ENCODE measurements around the gene HMCN1.

DNA sequence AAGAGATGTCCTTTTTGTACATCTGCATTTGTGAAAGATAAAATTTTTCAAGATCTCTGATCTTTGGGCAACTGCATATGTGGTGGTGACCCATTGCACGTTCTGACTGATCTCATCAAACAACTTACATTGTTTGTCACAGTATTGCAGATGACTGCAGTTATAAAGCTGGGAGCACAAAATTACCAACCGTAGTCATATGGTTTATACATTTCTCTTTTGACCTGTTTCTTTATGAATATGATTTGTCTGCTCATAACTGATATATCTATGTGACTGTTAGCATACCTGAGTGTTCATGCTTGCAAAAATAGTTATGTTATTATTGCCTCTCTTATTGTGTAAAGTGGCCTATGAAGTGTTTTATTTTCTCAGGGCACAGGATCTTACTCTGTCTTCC, 43.7 kb upstream of the HMCN1 start:
- TF ChIP-seq CTCF (conservative IDR thresholded peaks at IDR 0.05 in 1 of 2, IDR thresholded peaks at IDR 0.05 in 1 of 2; ENCODE audit: low read depth in 1 of 2, low read length in 2 of 2) (no peak), EZH2 (IDR thresholded peaks at IDR 0.05; ENCODE audit: low read length, missing control alignments) (no peak)
